H7 (cell line): ENCODE results near the gene PTH2R. TPM values are rescaled to one million over a fixed set of nuclear protein-coding genes. Genes with fewer than 3 reads are reported as not detected.
"Not testable (repeated sequence)": the region's sequence is repeated elsewhere in the genome, so short reads cannot be mapped to it uniquely, and the experiment has no call there.

Source experiments
- DNase-seq: peaks from one replicate; pipeline ENCODE4 v3.0.0; 2012
- H3K27me3 ChIP-seq: 2 replicates; pipeline ENCODE4 v1.6.0; 2011; ENCODE audit warnings: mild to moderate bottlenecking, low read length; ENCODE audit not compliant: control insufficient read depth, insufficient read depth
- H3K36me3 ChIP-seq: replicated peaks from 2 replicates; pipeline ENCODE4 v1.5.1; 2011; ENCODE audit warnings: low read length; ENCODE audit not compliant: control insufficient read depth, insufficient read depth
- H3K4me3 ChIP-seq: 2 replicates; pipeline ENCODE4 v1.5.1; 2011; ENCODE audit warnings: low read depth, mild to moderate bottlenecking, control low read depth, low read length, moderate library complexity; ENCODE audit not compliant: insufficient read depth
- total RNA-seq: library from RNA; depleted of rRNA; stranded (reverse); fragments of >200 nt; shearing (Covaris generic); gene quantifications from 2 replicates; pipeline ENCODE4 v1.2.3, GENCODE V29; 2014

Gene PTH2R
- total RNA-seq, 1 experiment from 2014 or later: 0.03 TPM

- no peak overlapping the region for H3K4me3 ChIP-seq
- no peaks in the 10 kb centered on the region for H3K27me3 ChIP-seq
- H3K36me3 ChIP-seq: no peaks in the 10 kb centered on the region
- no peak for DNase-seq
These were observed 78.8 kb downstream of the PTH2R start for GRCh38 chr2:208485390-208485789.

- Histone ChIP-seq H3K4me3 (no peak overlapping the region), H3K27me3 (no peaks in the 10 kb centered on the region), H3K36me3 (no peaks in the 10 kb centered on the region)
- DNase-seq: no peak
These were observed 82.3 kb downstream of the PTH2R start for GRCh38 chr2:208488686-208489564.

GRCh38 chr2:208489687-208490086 lies 83.1 kb downstream of the PTH2R start:
- no peaks in the 10 kb centered on the region for H3K27me3 ChIP-seq
- DNase-seq: no peak
- no peaks in the 10 kb centered on the region for H3K36me3 ChIP-seq
- no peak overlapping the region for H3K4me3 ChIP-seq

GRCh38 chr2:208490492-208490891 lies 83.9 kb downstream of the PTH2R start:
- DNase-seq: no peak
- Histone ChIP-seq H3K36me3 (no peaks in the 10 kb centered on the region), H3K27me3 (no peaks in the 10 kb centered on the region)

GRCh38 chr2:208491641-208492040 lies 85.0 kb downstream of the PTH2R start:
- DNase-seq: no peak
- no peaks in the 10 kb centered on the region for H3K27me3 ChIP-seq
- H3K4me3 ChIP-seq: no peak overlapping the region
- no peaks in the 10 kb centered on the region for H3K36me3 ChIP-seq

More at GRCh38 chr2:208490492-208490891, 83.9 kb downstream of the PTH2R start:
- H3K4me3 ChIP-seq: no peak overlapping the region

- DNase-seq: no peak
- no peak overlapping the region for H3K4me3 ChIP-seq
- no peaks in the 10 kb centered on the region for H3K27me3 ChIP-seq
- H3K36me3 ChIP-seq: no peaks in the 10 kb centered on the region
These were observed 85.5 kb downstream of the PTH2R start for GRCh38 chr2:208492069-208492468.

- no peaks in the 10 kb centered on the region for H3K36me3 ChIP-seq
- DNase-seq: no peak
- H3K27me3 ChIP-seq: no peaks in the 10 kb centered on the region
- H3K4me3 ChIP-seq: no peak overlapping the region
These were observed 86.6 kb downstream of the PTH2R start for GRCh38 chr2:208493186-208493585.

- Histone ChIP-seq H3K36me3 (no peaks in the 10 kb centered on the region), H3K4me3 (no peak overlapping the region), H3K27me3 (no peaks in the 10 kb centered on the region)
- DNase-seq: no peak
These were observed 89.5 kb downstream of the PTH2R start for GRCh38 chr2:208496129-208496528.

GRCh38 chr2:208501206-208501605 lies 94.6 kb downstream of the PTH2R start:
- no peaks in the 10 kb centered on the region for H3K36me3 ChIP-seq

GRCh38 chr2:208502288-208502687 lies 95.7 kb downstream of the PTH2R start:
- Histone ChIP-seq H3K36me3 (no peaks in the 10 kb centered on the region), H3K4me3 (no peak overlapping the region), H3K27me3 (no peaks in the 10 kb centered on the region)
- no peak for DNase-seq

More at GRCh38 chr2:208501206-208501605, 94.6 kb downstream of the PTH2R start:
- H3K27me3 ChIP-seq: no peaks in the 10 kb centered on the region
- DNase-seq: peak; percentile 15
- no peak overlapping the region for H3K4me3 ChIP-seq

- H3K36me3 ChIP-seq, H3K27me3 ChIP-seq, DNase-seq, H3K4me3 ChIP-seq: not testable (repeated sequence)
These were observed 98.8 kb downstream of the PTH2R start for GRCh38 chr2:208505365-208505764.

- Histone ChIP-seq H3K27me3 (no peaks in the 10 kb centered on the region), H3K36me3 (no peaks in the 10 kb centered on the region), H3K4me3 (no peak overlapping the region)
- no peak for DNase-seq
These were observed 103.0 kb downstream of the PTH2R start for GRCh38 chr2:208509586-208509985.

GRCh38 chr2:208511016-208511415 lies 104.4 kb downstream of the PTH2R start:
- DNase-seq: no peak
- Histone ChIP-seq H3K27me3 (no peaks in the 10 kb centered on the region), H3K4me3 (no peak overlapping the region), H3K36me3 (no peaks in the 10 kb centered on the region; the same call in 1 of the 2 replicates)

- Histone ChIP-seq H3K4me3 (no peak overlapping the region), H3K27me3 (no peaks in the 10 kb centered on the region), H3K36me3 (no peaks in the 10 kb centered on the region; the same call in 1 of the 2 replicates)
- no peak for DNase-seq
These were observed 105.0 kb downstream of the PTH2R start for GRCh38 chr2:208511573-208511972.

- Histone ChIP-seq H3K36me3 (no peaks in the 10 kb centered on the region; the same call in 1 of the 2 replicates), H3K4me3 (no peak overlapping the region)
These were observed 108.5 kb downstream of the PTH2R start for GRCh38 chr2:208515099-208515498.

More at GRCh38 chr2:208515099-208515498, 108.5 kb downstream of the PTH2R start:
- DNase-seq: no peak
- H3K27me3 ChIP-seq: no peaks in the 10 kb centered on the region
